Right cardiac atrium (tissue), 5 donors: ENCODE data around the gene RPS15A. TPM values are rescaled to one million over a fixed set of nuclear protein-coding genes. Genes with fewer than 3 reads are reported as not detected.

ENCODE experiments used
- ATAC-seq, 2 donors: fragments of 200-7000 bp; cut with Tn5 transposase; one replicate each; pipeline versions ENCODE4 v1.8.0 to v1.9.1; 2020; ENCODE audit warnings: moderate library complexity in 2 of 2, mild to moderate bottlenecking in 1 of 2
- DNase-seq, 3 donors: peaks; one replicate each; pipeline ENCODE4 v3.0.0-alpha.2; 2020
- H3K27ac ChIP-seq: one replicate; pipeline ENCODE4 v1.5.1; 2013; ENCODE audit warnings: mild to moderate bottlenecking, low read length, control low read depth, moderate library complexity
- H3K27me3 ChIP-seq: one replicate; pipeline ENCODE4 v1.6.1; 2013; ENCODE audit not compliant: control insufficient read depth, insufficient read depth
- H3K4me1 ChIP-seq: one replicate; pipeline ENCODE4 v1.6.1; 2013; ENCODE audit warnings: low read length; ENCODE audit not compliant: control insufficient read depth, insufficient read depth
- H3K4me3 ChIP-seq: one replicate; pipeline ENCODE4 v1.5.1; 2013; ENCODE audit warnings: low read length, control low read depth
- H3K9me3 ChIP-seq: one replicate; pipeline ENCODE4 v1.6.1; 2013; ENCODE audit warnings: low read length; ENCODE audit not compliant: control insufficient read depth
- WGBS: extraction: QIAGEN DNeasy Blood & Tissue Kit; methylation state at CpG from one replicate; pipeline ENCODE4 v1.1.7; 2013; 5-methylcytosine and 5-hydroxymethylcytosine counted together
- intact Hi-C, 4 donors: fragments of 100-400 bp; cut with DNase I; formaldehyde crosslinking; loops; one replicate each; pipeline versions ENCODE4 v1.11.0 to v1.14.0; 2022 to 2023
- polyA plus RNA-seq: library from polyadenylated mRNA; stranded (reverse); fragments of 200-250 nt; gene quantifications from one replicate; pipeline ENCODE4 v1.2.3, GENCODE V29; 2013
- total RNA-seq, 4 donors: library from RNA; stranded (reverse); fragmentation: NEBNext Ultra II Directional; extraction: Animal tissue kit (Norgen Biotek cat#: 25700); gene quantifications; one replicate each; pipeline ENCODE4 v1.2.1, GENCODE V29; 2021
- donor health status: healthy with polysubstance abuse.
- donor health status: DM: no; HTN: yes; CAD: no.
- donor health status: DM: no; HTN: no; CAD: no.
- donor health status: DM: no; HTN: yes; CAD: no; lungs with severe emphysema.
- donor health status: DM: yes; HTN: yes; CAD: no.

RPS15A gene
- total and polyA plus RNA-seq, 5 donors: 733 to 2,243 (median 857) TPM

GRCh38 chr16:18811925-18812324 is 21.8 kb upstream of the RPS15A start:
- H3K4me1 ChIP-seq: no peaks in the 10 kb centered on the region
- no peaks in the 10 kb centered on the region for H3K9me3 ChIP-seq
- H3K27me3 ChIP-seq: no peaks in the 10 kb centered on the region
- 86% methylated on average over 3 of the region's 3 CpGs for WGBS
- no peak for DNase-seq
- no peak for ATAC-seq
- H3K27ac ChIP-seq: no peak overlapping the region
- no peak overlapping the region for H3K4me3 ChIP-seq
- intact Hi-C loops: no loop called here

- Histone ChIP-seq H3K27ac (no peak overlapping the region), H3K9me3 (no peaks in the 10 kb centered on the region), H3K4me3 (no peak overlapping the region), H3K4me1 (no peaks in the 10 kb centered on the region), H3K27me3 (no peaks in the 10 kb centered on the region)
- ATAC-seq (no peak), DNase-seq (no peak)
- 92% methylated on average over 13 of the region's 13 CpGs for WGBS
- intact Hi-C loops: loop anchor here in 1 of 4 donors (10.0 kb wide), 1 partner anchor 256 kb away; the partner anchor contains the start of gene COQ7
These were observed 19.0 kb upstream of the RPS15A start for GRCh38 chr16:18809165-18809564.

GRCh38 chr16:18805257-18805773 is 15.2 kb upstream of the RPS15A start:
- DNase-seq (no peak), ATAC-seq (no peak)
- H3K9me3 ChIP-seq: no peaks in the 10 kb centered on the region
- 22% methylated on average over 2 of the region's 2 CpGs for WGBS
- no peak overlapping the region for H3K27ac ChIP-seq
- H3K27me3 ChIP-seq: no peaks in the 10 kb centered on the region
- H3K4me1 ChIP-seq: peaks cover 5% of the 10 kb centered on the region
- no peak overlapping the region for H3K4me3 ChIP-seq
- intact Hi-C loops: loop anchor here in 1 of 4 donors (10.0 kb wide), 1 partner anchor 259 kb away; the partner anchor contains the start of gene COQ7

- H3K4me3 ChIP-seq: no peak overlapping the region
- peak overlapping the region; percentile 67 for H3K27ac ChIP-seq
- no peaks in the 10 kb centered on the region for H3K9me3 ChIP-seq
- ATAC-seq (no peak), DNase-seq (no peak)
- H3K4me1 ChIP-seq: peaks cover 5% of the 10 kb centered on the region
- WGBS: 37% methylated on average over 3 of the region's 3 CpGs
- no peaks in the 10 kb centered on the region for H3K27me3 ChIP-seq
- intact Hi-C loops: loop anchor here in 1 of 4 donors (10.0 kb wide), 1 partner anchor 260 kb away; the partner anchor contains the start of gene COQ7
These were observed 14.4 kb upstream of the RPS15A start for GRCh38 chr16:18804540-18804939.

GRCh38 chr16:18803569-18804462 is 13.7 kb upstream of the RPS15A start:
- intact Hi-C loops: loop anchor here in 1 of 4 donors (10.0 kb wide), 1 partner anchor 261 kb away; the partner anchor contains the start of gene COQ7
- H3K27ac ChIP-seq: peak overlapping the region; percentile 44
- H3K9me3 ChIP-seq: no peaks in the 10 kb centered on the region
- DNase-seq (no peak), ATAC-seq (no peak)
- no peaks in the 10 kb centered on the region for H3K27me3 ChIP-seq
- H3K4me1 ChIP-seq: peaks cover 5% of the 10 kb centered on the region
- no peak overlapping the region for H3K4me3 ChIP-seq
- WGBS: 57% methylated on average over 5 of the region's 5 CpGs

- peaks cover 5% of the 10 kb centered on the region for H3K4me1 ChIP-seq
- no peak overlapping the region for H3K27ac ChIP-seq
- DNase-seq (peak in 1 of 3 donors; percentile 59), ATAC-seq (no peak)
- no peaks in the 10 kb centered on the region for H3K9me3 ChIP-seq
- H3K4me3 ChIP-seq: no peak overlapping the region
- intact Hi-C loops: loop anchor here in 1 of 4 donors (10.0 kb wide), 1 partner anchor 262 kb away; the partner anchor contains the start of gene COQ7
- H3K27me3 ChIP-seq: no peaks in the 10 kb centered on the region
- 90% methylated on average over 16 of the region's 16 CpGs for WGBS
These were observed 12.7 kb upstream of the RPS15A start for GRCh38 chr16:18802767-18803343.

- DNase-seq (peak; percentile 100), ATAC-seq (peak; percentile 99)
- under 1% methylated on average over 77 of the region's 77 CpGs for WGBS
- Histone ChIP-seq H3K9me3 (no peaks in the 10 kb centered on the region), H3K27me3 (no peaks in the 10 kb centered on the region), H3K4me1 (peaks cover 5% of the 10 kb centered on the region), H3K27ac (peak within 1 kb of the TSS; percentile 75), H3K4me3 (peak within 1 kb of the TSS; percentile 67)
- intact Hi-C loops: loop anchor here in 1 of 4 donors (10.0 kb wide), 1 partner anchor 263 kb away; the partner anchor contains the start of gene COQ7
These were observed 11.2 kb upstream of the RPS15A start, which contains the start of gene ARL6IP1 for GRCh38 chr16:18801145-18801972. Gene ARL6IP1 (minus strand): TSS chr16:18801549. CDS start chr16:18801466, 83 bp downstream.

GRCh38 chr16:18800775-18801144 is 10.6 kb upstream of the RPS15A start:
- Histone ChIP-seq H3K4me1 (peaks cover 5% of the 10 kb centered on the region), H3K27me3 (no peaks in the 10 kb centered on the region), H3K4me3 (peak overlapping the region; percentile 67), H3K27ac (peak overlapping the region; percentile 75), H3K9me3 (no peaks in the 10 kb centered on the region)
- ATAC-seq: no peak
- no peak for DNase-seq
- intact Hi-C loops: loop anchor here in 1 of 4 donors (10.0 kb wide), 1 partner anchor 264 kb away; the partner anchor contains the start of gene COQ7
- WGBS: under 1% methylated on average over 15 of the region's 15 CpGs

GRCh38 chr16:18800293-18800692 is 10.2 kb upstream of the RPS15A start:
- Histone ChIP-seq H3K4me3 (peak overlapping the region; percentile 67), H3K27ac (no peak overlapping the region), H3K9me3 (no peaks in the 10 kb centered on the region), H3K27me3 (no peaks in the 10 kb centered on the region), H3K4me1 (peaks cover 5% of the 10 kb centered on the region)
- ATAC-seq (no peak), DNase-seq (no peak)
- WGBS: 1% methylated on average over 8 of the region's 8 CpGs
- intact Hi-C loops: loop anchor here in 1 of 4 donors (10.0 kb wide), 1 partner anchor 265 kb away; the partner anchor contains the start of gene COQ7

GRCh38 chr16:18799500-18799899 is 9.4 kb upstream of the RPS15A start:
- Histone ChIP-seq H3K9me3 (no peaks in the 10 kb centered on the region), H3K4me1 (peaks cover 5% of the 10 kb centered on the region), H3K27ac (no peak overlapping the region), H3K4me3 (no peak overlapping the region), H3K27me3 (no peaks in the 10 kb centered on the region)
- ATAC-seq: no peak
- WGBS: 70% methylated on average over 3 of the region's 3 CpGs
- intact Hi-C loops: no loop called here
- DNase-seq: no peak
